Activated naive CD4-positive, alpha-beta T cell treated with anti-CD3 and anti-CD28 coated beads for 36 hours (primary cell): ENCODE measurements around the gene TMEM52B. TPM values are rescaled to one million over a fixed set of nuclear protein-coding genes. Genes with fewer than 3 reads are reported as not detected.
"Not testable (repeated sequence)": the region's sequence is repeated elsewhere in the genome, so short reads cannot be mapped to it uniquely, and the experiment has no call there.

Experiments
- CTCF ChIA-PET: fragments of 350-600 bp; sonication (Branson Sonifier 250); formaldehyde crosslinking; loops from one replicate; lab custom pipeline; 2021; ENCODE audit warnings: antibody characterized with exemption; lab: Charles Lee
- DNase-seq: peaks from one replicate; pipeline ENCODE4 v3.0.0-alpha.2; 2020
- H3K27ac Mint-ChIP-seq: one replicate; pipeline ENCODE4 v1.8.0; 2021; ENCODE audit warnings: mild to moderate bottlenecking, mixed read lengths
- H3K27me3 Mint-ChIP-seq: one replicate; pipeline ENCODE4 v1.8.0; 2021; ENCODE audit warnings: low read depth, mixed read lengths
- H3K36me3 Mint-ChIP-seq: one replicate; pipeline ENCODE4 v1.8.0; 2021; ENCODE audit warnings: low read depth, mixed read lengths
- H3K4me1 Mint-ChIP-seq: one replicate; pipeline ENCODE4 v1.8.0; 2021; ENCODE audit warnings: low read depth, mixed read lengths
- H3K4me3 Mint-ChIP-seq: one replicate; pipeline ENCODE4 v1.8.0; 2021; ENCODE audit warnings: mild to moderate bottlenecking, moderate library complexity, mixed read lengths
- H3K9me3 Mint-ChIP-seq: one replicate; pipeline ENCODE4 v1.8.0; 2021; ENCODE audit warnings: mixed read lengths
- intact Hi-C: fragments of 100-400 bp; cut with micrococcal nuclease; formaldehyde crosslinking; loops from one replicate; pipeline ENCODE4 v1.15.1; 2023
- total RNA-seq, 2 experiments: library from RNA; stranded (reverse); gene quantifications; one replicate each; pipeline ENCODE4 v1.2.3, GENCODE V29; 2021

The TMEM52B gene
- total RNA-seq, 2 experiments from 2014 or later, result not detected

DNA sequence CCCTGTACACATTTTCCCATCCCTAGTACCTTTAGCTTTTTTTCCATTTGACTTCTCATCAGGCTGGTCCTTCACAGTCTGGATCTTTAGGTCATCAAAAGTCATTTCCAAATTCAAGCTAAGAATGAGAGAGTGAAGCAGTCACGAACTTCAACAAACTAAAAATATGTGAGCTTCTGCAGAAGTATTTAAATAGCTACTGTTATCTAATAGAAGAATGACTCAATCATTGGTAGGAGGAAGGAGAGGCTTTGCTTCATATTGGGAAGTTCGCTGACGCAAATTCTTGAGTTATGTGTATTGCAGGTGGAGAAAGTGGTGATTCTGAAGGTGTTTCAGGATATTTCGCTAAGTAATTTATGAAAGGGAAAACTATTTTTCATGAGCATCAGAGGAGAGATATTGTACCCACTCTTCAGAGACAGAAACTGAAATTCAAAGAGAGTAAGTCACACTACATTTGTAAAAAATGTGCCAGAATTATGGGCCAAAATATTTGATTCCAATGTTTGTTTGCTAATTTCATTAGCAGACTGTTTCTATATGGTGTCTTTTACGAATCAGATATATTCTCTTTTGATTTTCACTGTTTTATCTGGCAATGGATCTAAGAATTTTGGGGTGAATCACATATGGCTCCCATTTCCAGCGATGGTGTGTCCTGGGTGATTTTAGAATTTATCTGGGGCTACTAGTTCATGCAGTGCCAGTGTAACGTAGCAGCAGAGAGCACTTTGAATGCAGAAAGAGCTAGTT is 6.7 kb upstream of the TMEM52B start, which contains the start of gene OLR1:
TSS of gene OLR1 (minus strand) at position 160 of the 756 bp plus-strand sequence. CDS start at position 105, 55 bp downstream.
- H3K9me3 Mint-ChIP-seq, result no peaks in the 10 kb centered on the region
- no peaks in the 10 kb centered on the region for H3K36me3 Mint-ChIP-seq
- CTCF ChIA-PET, result interaction anchor here (0.8 to 1.6 kb wide), 3 partner anchors 12 to 33 kb away, joined by 3 to 8 read pairs (median 4); no protein-coding TSS in a partner anchor
- no peak for DNase-seq
- intact Hi-C loops, result no loop called here
- H3K4me3 Mint-ChIP-seq, result no peak within 1 kb of the TSS
- H3K27ac Mint-ChIP-seq, result no peak within 1 kb of the TSS
- peaks cover 4% of the 10 kb centered on the region for H3K27me3 Mint-ChIP-seq
- H3K4me1 Mint-ChIP-seq, result no peaks in the 10 kb centered on the region

DNA sequence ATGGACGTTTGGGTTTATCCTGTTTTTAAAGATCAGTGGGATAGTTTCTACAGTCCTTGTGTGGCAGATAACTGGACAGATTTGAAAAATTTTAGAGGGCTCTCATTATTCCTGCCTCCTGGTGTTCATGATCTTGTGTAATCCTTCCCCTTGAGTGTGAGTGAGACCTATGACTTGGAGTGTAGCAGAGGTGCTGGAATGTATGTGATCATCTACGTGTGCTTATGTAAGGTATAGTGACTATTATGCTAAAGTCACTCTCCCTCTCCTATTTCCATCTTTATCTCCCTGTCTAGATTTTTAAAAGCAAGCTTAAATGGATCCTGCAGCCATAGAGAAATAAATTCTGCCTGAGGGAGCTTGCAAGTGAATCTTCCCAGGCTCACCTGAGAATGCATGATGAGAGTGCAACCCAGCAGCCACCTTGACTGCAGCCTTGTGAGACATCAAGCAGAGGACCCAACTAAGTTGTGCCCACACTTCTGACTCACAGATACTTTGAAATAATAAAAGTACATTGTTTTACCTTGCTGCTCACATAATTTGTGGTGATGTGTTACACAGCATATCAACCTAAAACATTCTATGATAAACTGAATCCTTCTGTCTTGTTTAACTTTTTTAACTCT is 3.7 kb upstream of the TMEM52B start:
- no peaks in the 10 kb centered on the region for H3K36me3 Mint-ChIP-seq
- H3K27ac Mint-ChIP-seq, result no peak overlapping the region
- H3K9me3 Mint-ChIP-seq, result no peaks in the 10 kb centered on the region
- no peak for DNase-seq
- CTCF ChIA-PET, result interaction anchor here (0.6 kb wide), 2 partner anchors 430 to 432 kb away, joined by 3 to 4 read pairs; no protein-coding TSS in a partner anchor
- no peak overlapping the region for H3K4me3 Mint-ChIP-seq
- intact Hi-C loops, result no loop called here
- H3K4me1 Mint-ChIP-seq, result no peaks in the 10 kb centered on the region
- H3K27me3 Mint-ChIP-seq, result peaks cover 5% of the 10 kb centered on the region

DNA sequence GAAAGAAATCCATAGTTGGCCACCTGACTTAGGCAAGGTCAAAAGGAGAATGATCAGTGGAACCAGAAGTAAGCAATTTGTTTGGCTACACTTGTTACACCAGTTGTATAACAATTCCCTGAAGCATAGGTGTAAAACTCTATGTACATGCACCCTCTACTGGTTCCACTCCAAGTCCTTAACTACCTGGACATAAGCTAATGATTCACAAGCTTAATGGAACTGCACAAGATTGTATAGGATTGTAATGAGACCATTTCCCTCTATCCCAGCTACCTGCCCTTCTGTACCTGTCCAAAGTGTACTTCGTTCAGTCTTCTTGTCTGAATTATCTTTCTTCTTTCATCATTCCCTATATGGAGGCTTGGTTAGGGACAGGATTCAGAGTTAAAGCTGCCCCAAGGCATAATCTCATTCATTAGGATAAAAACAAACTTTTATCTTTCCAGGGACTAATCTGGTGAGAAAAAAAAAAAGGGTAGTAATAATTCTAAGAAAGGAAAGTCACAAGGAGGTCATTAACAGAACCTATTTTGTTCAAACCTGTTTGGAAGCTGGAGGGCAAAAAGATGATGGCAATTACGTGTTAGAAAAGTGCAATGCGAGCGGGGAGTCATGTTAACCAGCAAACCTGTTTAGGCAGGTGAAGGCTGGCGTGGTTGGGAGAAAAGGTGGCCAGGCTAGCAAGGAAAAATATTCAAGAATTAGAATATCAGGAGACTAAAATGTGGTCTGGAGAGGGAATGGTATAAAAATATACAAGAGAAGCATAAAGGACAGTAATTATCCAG is 2.8 kb upstream of the TMEM52B start:
- Mint-ChIP-seq H3K4me1 (no peaks in the 10 kb centered on the region), H3K9me3 (no peaks in the 10 kb centered on the region), H3K27me3 (peaks cover 5% of the 10 kb centered on the region), H3K27ac (no peak overlapping the region), H3K4me3 (no peak overlapping the region), H3K36me3 (no peaks in the 10 kb centered on the region)
- CTCF ChIA-PET, result interaction anchor here (0.6 to 0.7 kb wide), 3 partner anchors 8 to 433 kb away, joined by 3 to 5 read pairs (median 4); no protein-coding TSS in a partner anchor
- intact Hi-C loops, result no loop called here
- no peak for DNase-seq

DNA sequence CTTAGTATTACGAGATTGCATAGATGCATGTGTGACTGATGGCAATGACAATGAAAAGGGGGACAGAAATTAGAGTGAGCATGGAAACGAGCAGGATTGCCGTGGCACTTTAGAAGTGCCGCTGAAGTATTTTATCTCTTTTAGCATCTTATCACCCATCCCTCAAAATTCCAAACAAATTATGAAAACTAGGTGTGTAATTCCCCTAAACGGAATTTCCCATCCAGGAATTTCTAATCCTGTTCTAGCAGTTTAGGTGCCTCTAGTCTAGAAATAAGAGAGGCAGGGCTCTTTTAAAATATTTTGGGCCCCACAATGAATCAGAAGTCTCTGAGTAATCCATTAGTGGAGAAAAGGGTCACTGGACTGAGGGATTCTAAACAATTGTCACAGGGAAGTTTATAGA is 947 bp downstream of the TMEM52B start:
- Mint-ChIP-seq H3K4me3 (no peak overlapping the region), H3K36me3 (no peaks in the 10 kb centered on the region), H3K9me3 (no peaks in the 10 kb centered on the region), H3K27ac (no peak overlapping the region), H3K27me3 (peaks cover 15% of the 10 kb centered on the region), H3K4me1 (peaks cover 5% of the 10 kb centered on the region)
- CTCF ChIA-PET, result no interaction called here
- DNase-seq, result no peak
- intact Hi-C loops, result no loop called here

DNA sequence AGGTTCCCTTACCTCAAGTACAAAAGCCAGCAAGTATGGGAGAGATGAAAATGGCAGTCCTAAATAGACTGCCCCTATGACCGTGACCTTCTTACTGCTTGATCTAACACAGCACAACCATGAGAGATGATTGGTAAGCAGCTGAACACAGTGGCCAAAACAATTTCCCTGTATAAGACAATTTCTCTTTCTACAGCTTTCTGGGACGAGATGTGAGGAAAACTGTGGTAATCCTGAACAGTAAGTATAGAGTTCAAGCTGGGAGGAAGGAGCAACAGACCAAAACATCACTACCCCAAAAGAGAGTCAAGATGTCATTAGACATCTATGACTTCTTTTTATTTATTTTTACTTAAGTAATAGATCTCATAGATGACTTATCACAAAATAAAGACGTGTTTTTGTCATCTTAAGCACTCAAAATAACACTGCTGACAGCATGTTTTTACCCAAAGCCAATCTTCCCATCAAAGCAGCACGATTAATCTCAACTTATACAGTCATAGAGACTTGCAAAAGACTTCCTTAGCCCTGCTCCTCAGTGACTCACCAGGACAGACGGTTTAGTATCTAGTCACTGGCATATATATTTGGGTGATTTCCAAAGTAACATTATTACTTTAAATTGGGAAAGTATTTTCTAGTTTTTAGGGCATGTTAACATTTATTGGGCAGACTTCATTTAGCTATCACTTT is 3.7 kb downstream of the TMEM52B start:
- DNase-seq, result no peak
- H3K9me3 Mint-ChIP-seq, result no peaks in the 10 kb centered on the region
- peaks cover 16% of the 10 kb centered on the region for H3K27me3 Mint-ChIP-seq
- H3K36me3 Mint-ChIP-seq, result no peaks in the 10 kb centered on the region
- intact Hi-C loops, result no loop called here
- CTCF ChIA-PET, result no interaction called here
- H3K4me3 Mint-ChIP-seq, result no peak overlapping the region
- H3K27ac Mint-ChIP-seq, result no peak overlapping the region
- H3K4me1 Mint-ChIP-seq, result peaks cover 5% of the 10 kb centered on the region

DNA sequence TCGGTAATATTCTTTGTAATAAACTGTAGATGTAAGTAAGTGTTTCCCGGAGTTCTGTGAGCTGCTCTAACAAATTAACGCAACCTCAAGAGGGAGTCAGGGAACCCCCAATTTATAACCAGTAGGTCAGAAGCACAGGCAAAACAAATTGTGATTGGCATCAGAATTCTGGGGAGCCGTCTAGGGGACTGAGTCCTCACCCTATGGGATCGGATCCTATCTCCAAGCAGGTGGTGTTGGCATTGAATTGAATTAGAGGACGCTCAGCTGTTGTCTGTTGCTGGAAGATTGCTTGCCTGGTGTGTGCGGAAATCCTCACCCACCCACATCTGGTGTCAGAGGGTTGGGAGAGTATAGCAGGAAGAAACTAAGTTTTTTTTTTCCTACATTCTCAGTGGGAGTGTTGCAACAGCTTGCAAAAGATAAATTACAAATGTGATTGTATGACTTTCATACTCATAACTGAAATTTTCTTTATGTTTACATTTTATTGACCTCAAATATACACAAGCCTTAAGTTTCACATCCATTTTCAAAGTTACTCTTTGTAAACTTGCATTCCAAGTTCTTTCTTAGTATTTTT is 5.5 kb downstream of the TMEM52B start:
- H3K4me1 Mint-ChIP-seq, result peaks cover 5% of the 10 kb centered on the region
- H3K4me3 Mint-ChIP-seq, result no peak overlapping the region
- CTCF ChIA-PET, result interaction anchor here (0.6 to 1.2 kb wide), 2 partner anchors 398 to 441 kb away, joined by 3 to 6 read pairs; no protein-coding TSS in a partner anchor
- no peaks in the 10 kb centered on the region for H3K9me3 Mint-ChIP-seq
- H3K36me3 Mint-ChIP-seq, result no peaks in the 10 kb centered on the region
- intact Hi-C loops, result no loop called here
- DNase-seq, result no peak
- H3K27ac Mint-ChIP-seq, result no peak overlapping the region
- peaks cover 16% of the 10 kb centered on the region for H3K27me3 Mint-ChIP-seq

DNA sequence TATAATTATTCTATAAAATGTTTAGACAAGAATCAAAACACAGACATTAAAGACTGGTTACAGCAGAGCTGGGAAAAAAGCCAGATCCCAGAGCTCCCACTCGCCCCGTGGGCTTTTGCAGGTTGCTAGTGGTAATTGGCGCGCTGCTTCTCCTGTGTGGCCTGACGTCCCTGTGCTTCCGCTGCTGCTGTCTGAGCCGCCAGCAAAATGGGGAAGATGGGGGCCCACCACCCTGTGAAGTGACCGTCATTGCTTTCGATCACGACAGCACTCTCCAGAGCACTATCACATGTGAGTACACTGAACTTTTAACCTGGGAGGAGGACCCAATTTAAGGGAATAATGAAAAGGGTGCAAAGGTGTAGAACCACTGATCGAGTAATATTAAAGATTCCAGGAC is 7.5 kb downstream of the TMEM52B start:
- CTCF ChIA-PET, result interaction anchor here (0.6 to 5.9 kb wide), 3 partner anchors 34 to 395 kb away, joined by 3 to 63 read pairs (median 3); no protein-coding TSS in a partner anchor
- H3K36me3 Mint-ChIP-seq, result no peaks in the 10 kb centered on the region
- peaks cover 15% of the 10 kb centered on the region for H3K27me3 Mint-ChIP-seq
- H3K4me3 Mint-ChIP-seq, result no peak overlapping the region
- DNase-seq, result no peak
- H3K27ac Mint-ChIP-seq, result no peak overlapping the region
- intact Hi-C loops, result no loop called here
- peaks cover 9% of the 10 kb centered on the region for H3K4me1 Mint-ChIP-seq
- no peaks in the 10 kb centered on the region for H3K9me3 Mint-ChIP-seq

DNA sequence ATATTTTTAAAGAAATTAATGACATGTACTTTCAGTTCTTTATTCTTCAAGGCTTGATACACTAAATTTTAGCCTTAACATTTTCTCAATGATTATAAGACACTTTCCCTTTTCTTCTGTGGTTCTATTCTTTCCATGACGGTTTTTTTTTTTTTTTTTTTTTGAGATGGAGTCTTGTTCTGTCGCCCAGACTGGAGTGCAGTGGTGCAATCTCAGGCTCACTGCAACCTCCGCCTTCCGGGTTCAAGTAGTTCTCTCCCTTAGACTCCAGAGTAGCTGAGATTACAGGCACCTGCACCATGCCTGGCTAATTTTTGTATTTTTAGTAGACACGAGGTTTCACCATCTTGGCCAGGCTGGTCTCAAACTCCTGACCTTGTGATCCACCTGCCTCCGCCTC is 8.1 kb downstream of the TMEM52B start:
- peaks cover 15% of the 10 kb centered on the region for H3K27me3 Mint-ChIP-seq

DNA sequence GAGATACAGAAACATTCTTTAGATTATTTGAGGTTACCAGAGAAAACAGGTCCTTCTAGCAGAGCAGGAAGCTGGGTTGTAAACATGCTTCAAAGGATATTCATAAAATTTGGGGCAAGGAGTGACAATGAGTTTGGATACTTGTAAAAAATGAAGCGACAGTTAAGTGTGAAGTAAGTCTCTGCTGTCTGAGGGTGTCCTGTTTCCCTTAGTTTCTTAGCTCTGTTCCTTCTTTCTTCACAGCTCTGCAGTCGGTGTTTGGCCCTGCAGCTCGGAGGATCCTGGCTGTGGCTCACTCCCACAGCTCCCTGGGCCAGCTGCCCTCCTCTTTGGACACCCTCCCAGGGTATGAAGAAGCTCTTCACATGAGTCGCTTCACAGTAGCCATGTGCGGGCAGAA is 10.8 kb downstream of the TMEM52B start:
- CTCF ChIA-PET, result interaction anchor here (0.6 to 5.9 kb wide), 4 partner anchors 29 to 1273 kb away, joined by 3 to 63 read pairs (median 4); no protein-coding TSS in a partner anchor
- Mint-ChIP-seq H3K4me1 (peaks cover 4% of the 10 kb centered on the region), H3K4me3 (no peak overlapping the region), H3K27me3 (peaks cover 5% of the 10 kb centered on the region), H3K36me3 (no peaks in the 10 kb centered on the region), H3K27ac (no peak overlapping the region), H3K9me3 (no peaks in the 10 kb centered on the region)
- intact Hi-C loops, result loop anchor here (1.0 to 5.0 kb wide), 5 partner anchors 36 to 441 kb away; partner anchors contain the start of gene CLEC12B
- no peak for DNase-seq

More for the DNA sequence above, 8.1 kb downstream of the TMEM52B start:
- H3K9me3 Mint-ChIP-seq, H3K36me3 Mint-ChIP-seq, H3K27ac Mint-ChIP-seq, intact Hi-C loops, H3K4me3 Mint-ChIP-seq, DNase-seq, H3K4me1 Mint-ChIP-seq: not testable (repeated sequence)
- CTCF ChIA-PET, result interaction anchor here (1.0 to 5.9 kb wide), 2 partner anchors 35 to 47 kb away, joined by 3 to 63 read pairs; no protein-coding TSS in a partner anchor

DNA sequence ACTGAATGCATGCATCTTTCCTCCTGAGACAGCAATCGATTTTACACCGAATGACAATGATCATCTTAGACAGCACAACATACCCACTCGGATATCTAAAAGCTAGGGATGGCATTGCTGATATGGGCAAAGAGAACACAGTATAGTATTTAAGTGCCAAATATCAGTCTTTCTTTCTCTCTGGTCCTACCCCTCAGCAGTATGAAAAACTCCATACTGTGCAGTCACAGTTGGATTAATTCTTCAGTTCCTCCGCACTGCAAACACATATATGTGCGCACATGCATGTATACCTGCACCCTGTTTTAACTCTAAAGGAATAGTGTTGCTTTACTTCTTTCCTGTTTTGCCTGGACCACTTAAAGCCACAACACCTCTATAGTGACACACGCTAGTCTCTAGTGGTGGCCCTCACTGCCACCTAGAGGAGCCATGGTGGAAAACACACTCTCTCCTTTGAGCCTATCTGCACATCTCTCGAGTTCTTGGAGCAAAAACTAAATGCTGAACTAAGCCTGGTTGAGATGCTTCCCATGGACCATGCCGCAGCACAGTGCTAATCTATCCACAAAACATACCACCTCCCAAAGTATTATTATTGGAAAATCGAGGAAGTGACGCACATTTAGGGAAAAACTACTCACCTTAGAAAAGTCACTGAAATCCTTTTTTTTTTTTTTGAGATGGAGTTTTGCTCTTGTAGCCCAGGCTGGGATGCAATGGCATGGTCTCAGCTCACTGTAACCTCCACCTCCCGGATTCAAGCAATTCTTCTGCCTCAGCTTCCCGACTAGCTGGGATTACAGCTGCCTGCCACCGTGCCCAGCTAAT is 11.9 kb downstream of the TMEM52B start:
- CTCF ChIA-PET, result interaction anchor here (0.7 to 5.9 kb wide), 6 partner anchors 33 to 157 kb away, joined by 3 to 63 read pairs (median 4); no protein-coding TSS in a partner anchor
- no peak overlapping the region for H3K27ac Mint-ChIP-seq
- peaks cover 6% of the 10 kb centered on the region for H3K27me3 Mint-ChIP-seq
- peaks cover 4% of the 10 kb centered on the region for H3K4me1 Mint-ChIP-seq
- H3K4me3 Mint-ChIP-seq, result no peak overlapping the region
- intact Hi-C loops, result loop anchor here (1.0 to 5.0 kb wide), 5 partner anchors 37 to 442 kb away; partner anchors contain the start of gene CLEC12B
- peak; percentile 74 for DNase-seq
- H3K9me3 Mint-ChIP-seq, result no peaks in the 10 kb centered on the region
- H3K36me3 Mint-ChIP-seq, result no peaks in the 10 kb centered on the region
